MM.1S (cell line): ENCODE results near the gene CD1D.

Experiments used
- DNase-seq: peaks from one replicate; pipeline ENCODE4 v3.0.0-alpha.2; 2015
- H2AFZ ChIP-seq: fragments of 300-600 bp; sonication (generic); 2 replicates; pipeline ENCODE4 v1.6.0; 2016; ENCODE audit warnings: antibody characterized with exemption, low read length
- H3F3A ChIP-seq: fragments of 300-600 bp; sonication (generic); 2 replicates; pipeline ENCODE4 v1.6.1; 2016; ENCODE audit warnings: mild to moderate bottlenecking, antibody characterized with exemption, low read length, moderate library complexity, mixed read lengths; ENCODE audit not compliant: insufficient read depth
- H3K27ac ChIP-seq: fragments of 300-600 bp; sonication (generic); 2 replicates; pipeline ENCODE4 v1.5.1; 2016; ENCODE audit warnings: mild to moderate bottlenecking, low read length
- H3K27me3 ChIP-seq: fragments of 300-600 bp; sonication (generic); replicated peaks from 2 replicates; pipeline ENCODE4 v1.6.0; 2016; ENCODE audit warnings: low read length; ENCODE audit not compliant: insufficient read depth
- H3K36me3 ChIP-seq: fragments of 300-600 bp; sonication (generic); replicated peaks from 2 replicates; pipeline ENCODE4 v1.6.1; 2016; ENCODE audit warnings: mild to moderate bottlenecking, low read length, mixed read lengths; ENCODE audit not compliant: insufficient read depth
- H3K4me1 ChIP-seq: fragments of 300-600 bp; sonication (generic); 2 replicates; pipeline ENCODE4 v1.6.1; 2016; ENCODE audit warnings: low read length, mixed read lengths
- H3K4me2 ChIP-seq: fragments of 300-600 bp; sonication (generic); 2 replicates; pipeline ENCODE4 v1.6.0; 2016; ENCODE audit warnings: low read depth, low read length
- H3K4me3 ChIP-seq: fragments of 300-600 bp; sonication (generic); 2 replicates; pipeline ENCODE4 v1.5.1; 2016; ENCODE audit warnings: low read length, mixed read lengths
- H3K79me2 ChIP-seq: fragments of 300-600 bp; sonication (generic); 2 replicates; pipeline ENCODE4 v1.6.1; 2016; ENCODE audit warnings: mixed run types, low read length, mixed read lengths
- H3K9ac ChIP-seq: fragments of 300-600 bp; sonication (generic); 2 replicates; pipeline ENCODE4 v1.6.1; 2016; ENCODE audit warnings: low read length, mixed read lengths
- H3K9me2 ChIP-seq: fragments of 300-600 bp; sonication (generic); replicated peaks from 2 replicates; pipeline ENCODE4 v1.6.1; 2016; ENCODE audit warnings: mild to moderate bottlenecking, low read length, mixed read lengths; ENCODE audit not compliant: insufficient read depth
- H3K9me3 ChIP-seq: fragments of 300-600 bp; sonication (generic); replicated peaks from 2 replicates; pipeline ENCODE4 v1.6.1; 2016; ENCODE audit warnings: mild to moderate bottlenecking, low read length, mixed read lengths; ENCODE audit not compliant: insufficient read depth
- H4K20me1 ChIP-seq: fragments of 300-600 bp; sonication (generic); 2 replicates; pipeline ENCODE4 v1.6.1; 2016; ENCODE audit warnings: mild to moderate bottlenecking, low read length, moderate library complexity, mixed read lengths; ENCODE audit not compliant: insufficient read depth
- EZH2 ChIP-seq: fragments of 300-600 bp; sonication (generic); optimal IDR thresholded peaks from 2 replicates; pipeline ENCODE3; 2017; ENCODE audit warnings: low read depth, mild to moderate bottlenecking, antibody characterized with exemption, low read length, mixed read lengths
- EZH2phosphoT487 ChIP-seq: fragments of 300-600 bp; sonication (generic); IDR thresholded peaks from 2 replicates; pipeline ENCODE4 v1.6.1; 2018; ENCODE audit warnings: antibody characterized with exemption, low read length
- TF ChIP-seq, protein P1 (sequence below): fragments of 300-600 bp; sonication (generic); IDR thresholded peaks from 2 replicates; pipeline ENCODE4 v1.5.1; 2016; ENCODE audit warnings: antibody characterized with exemption, low read length, mixed read lengths

The CD1D gene

DNA sequence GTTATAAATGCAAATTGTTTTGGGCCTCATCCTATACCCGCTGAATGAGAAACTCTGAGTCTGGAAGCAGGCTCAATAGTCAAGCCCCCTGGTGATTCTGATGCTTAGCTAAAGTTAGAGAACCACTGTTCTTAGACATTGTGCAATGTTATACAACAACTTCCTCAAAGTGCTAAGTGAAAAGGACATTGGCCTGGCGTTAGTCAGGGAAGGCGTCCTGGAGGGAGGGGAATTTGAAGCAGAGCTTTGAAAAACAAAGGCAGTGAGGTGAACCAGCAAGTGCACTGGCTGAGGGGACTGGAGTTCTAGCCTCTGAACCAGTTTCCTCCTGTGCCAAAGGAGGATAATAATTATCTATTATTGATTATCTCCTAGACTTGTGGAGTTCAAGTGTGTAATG is 5.1 kb downstream of the CD1D start:
- no peaks in the 10 kb centered on the region for H3K79me2 ChIP-seq
- no peak overlapping the region for H3K27ac ChIP-seq
- no peaks in the 10 kb centered on the region for H3K9me3 ChIP-seq
- no peaks in the 10 kb centered on the region for H4K20me1 ChIP-seq
- H3K27me3 ChIP-seq: peaks cover 54% of the 10 kb centered on the region
- H3K4me1 ChIP-seq: no peaks in the 10 kb centered on the region
- no peaks in the 10 kb centered on the region for H3K36me3 ChIP-seq
- H3K9me2 ChIP-seq: no peaks in the 10 kb centered on the region
- H2AFZ ChIP-seq: no peak overlapping the region
- TF ChIP-seq EZH2phosphoT487 (no peak), EZH2 (no peak)
- TF ChIP-seq, protein P1, sequence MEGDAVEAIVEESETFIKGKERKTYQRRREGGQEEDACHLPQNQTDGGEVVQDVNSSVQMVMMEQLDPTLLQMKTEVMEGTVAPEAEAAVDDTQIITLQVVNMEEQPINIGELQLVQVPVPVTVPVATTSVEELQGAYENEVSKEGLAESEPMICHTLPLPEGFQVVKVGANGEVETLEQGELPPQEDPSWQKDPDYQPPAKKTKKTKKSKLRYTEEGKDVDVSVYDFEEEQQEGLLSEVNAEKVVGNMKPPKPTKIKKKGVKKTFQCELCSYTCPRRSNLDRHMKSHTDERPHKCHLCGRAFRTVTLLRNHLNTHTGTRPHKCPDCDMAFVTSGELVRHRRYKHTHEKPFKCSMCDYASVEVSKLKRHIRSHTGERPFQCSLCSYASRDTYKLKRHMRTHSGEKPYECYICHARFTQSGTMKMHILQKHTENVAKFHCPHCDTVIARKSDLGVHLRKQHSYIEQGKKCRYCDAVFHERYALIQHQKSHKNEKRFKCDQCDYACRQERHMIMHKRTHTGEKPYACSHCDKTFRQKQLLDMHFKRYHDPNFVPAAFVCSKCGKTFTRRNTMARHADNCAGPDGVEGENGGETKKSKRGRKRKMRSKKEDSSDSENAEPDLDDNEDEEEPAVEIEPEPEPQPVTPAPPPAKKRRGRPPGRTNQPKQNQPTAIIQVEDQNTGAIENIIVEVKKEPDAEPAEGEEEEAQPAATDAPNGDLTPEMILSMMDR: no peak
- no peaks in the 10 kb centered on the region for H3F3A ChIP-seq
- H3K9ac ChIP-seq: no peak overlapping the region
- DNase-seq: no peak
- H3K4me2 ChIP-seq: no peak overlapping the region
- no peak overlapping the region for H3K4me3 ChIP-seq

DNA sequence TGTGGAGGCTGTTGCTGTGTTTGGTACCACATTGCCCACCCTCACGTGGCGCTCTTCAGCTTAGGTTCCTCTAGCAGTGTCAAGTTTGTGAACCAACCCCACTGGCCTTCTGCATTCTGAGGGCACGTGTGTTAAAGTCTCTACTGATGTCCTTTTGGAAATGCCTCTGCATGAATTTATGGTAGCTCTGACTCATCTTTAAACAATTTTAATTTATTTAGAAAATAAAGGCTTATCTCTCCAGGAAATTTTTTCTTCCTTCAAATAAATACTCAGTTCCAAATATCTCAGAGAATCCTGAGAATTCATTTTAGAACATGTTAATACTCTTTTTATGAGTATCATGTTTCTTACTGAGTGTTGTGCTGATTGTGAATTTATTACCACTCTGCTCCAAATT is 5.5 kb downstream of the CD1D start:
- no peaks in the 10 kb centered on the region for H3K4me1 ChIP-seq
- H3K9me2 ChIP-seq: no peaks in the 10 kb centered on the region
- H4K20me1 ChIP-seq: no peaks in the 10 kb centered on the region
- H3K4me2 ChIP-seq: no peak overlapping the region
- DNase-seq: no peak
- H3K36me3 ChIP-seq: no peaks in the 10 kb centered on the region
- no peaks in the 10 kb centered on the region for H3K79me2 ChIP-seq
- H3K27ac ChIP-seq: no peak overlapping the region
- H3K27me3 ChIP-seq: peaks cover 50% of the 10 kb centered on the region
- H3F3A ChIP-seq: no peaks in the 10 kb centered on the region
- H3K9me3 ChIP-seq: no peaks in the 10 kb centered on the region
- no peak overlapping the region for H3K9ac ChIP-seq
- no peak overlapping the region for H2AFZ ChIP-seq
- no peak overlapping the region for H3K4me3 ChIP-seq
- TF ChIP-seq EZH2: no peak
- TF ChIP-seq, protein P1: no peak
- no peak for TF ChIP-seq EZH2phosphoT487

DNA sequence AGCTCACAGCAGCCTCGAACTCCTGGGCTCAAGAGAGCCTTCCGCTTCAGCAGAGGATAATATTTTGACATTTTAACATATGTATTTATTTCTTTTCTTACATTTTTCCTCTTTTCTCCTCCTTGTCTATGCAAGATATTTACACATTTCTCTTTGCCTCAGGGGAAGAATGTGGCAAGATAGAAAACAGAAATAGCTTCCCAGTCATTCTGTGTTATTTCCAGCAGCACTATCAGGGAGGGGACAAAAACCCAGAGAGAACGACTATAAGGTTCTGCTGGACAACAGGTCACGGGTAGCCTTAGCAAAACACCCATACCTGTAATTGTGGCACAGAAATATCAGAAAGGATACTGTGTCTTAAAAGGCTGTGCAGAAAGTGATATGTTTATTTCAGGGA is 7.9 kb downstream of the CD1D start:
- Histone ChIP-seq H3F3A (no peaks in the 10 kb centered on the region), H3K9me2 (no peaks in the 10 kb centered on the region), H3K27me3 (peaks cover 26% of the 10 kb centered on the region), H3K4me1 (no peaks in the 10 kb centered on the region), H3K36me3 (no peaks in the 10 kb centered on the region), H3K27ac (no peak overlapping the region), H3K9ac (no peak overlapping the region), H3K4me2 (no peak overlapping the region), H3K79me2 (no peaks in the 10 kb centered on the region), H3K4me3 (no peak overlapping the region), H2AFZ (no peak overlapping the region), H4K20me1 (no peaks in the 10 kb centered on the region), H3K9me3 (no peaks in the 10 kb centered on the region)
- TF ChIP-seq EZH2phosphoT487 (no peak), EZH2 (no peak)
- TF ChIP-seq, protein P1: no peak
- no peak for DNase-seq
